WTC11 (cell line): Measurements from ENCODE around the gene KIF13A.

Source experiments
- CREM ChIP-seq: sonication (generic); formaldehyde crosslinking; IDR thresholded peaks from 2 replicates; pipeline ENCODE4 v1.8.1; 2022; ENCODE audit warnings: mild to moderate bottlenecking, missing genetic modification reagents, moderate library complexity
- E2F4 ChIP-seq: sonication (generic); formaldehyde crosslinking; IDR thresholded peaks from 2 replicates; pipeline ENCODE4 v1.8.1; 2022; ENCODE audit warnings: low read depth, mild to moderate bottlenecking, moderate library complexity, missing genetic modification reagents, borderline replicate concordance
- FOXJ3 ChIP-seq: sonication (generic); formaldehyde crosslinking; IDR thresholded peaks from 2 replicates; pipeline ENCODE4 v1.9.0; 2021; ENCODE audit warnings: missing genetic modification reagents, mild to moderate bottlenecking, borderline replicate concordance
- JUN ChIP-seq: sonication (generic); formaldehyde crosslinking; IDR thresholded peaks from 2 replicates; pipeline ENCODE4 v1.8.0; 2023; ENCODE audit warnings: mild to moderate bottlenecking, missing genetic modification reagents
- MLX ChIP-seq: sonication (generic); formaldehyde crosslinking; IDR thresholded peaks from 2 replicates; pipeline ENCODE4 v1.8.1; 2023; ENCODE audit warnings: mild to moderate bottlenecking, missing genetic modification reagents, moderate library complexity
- PRDM15 ChIP-seq: sonication (generic); formaldehyde crosslinking; IDR thresholded peaks from 2 replicates; pipeline ENCODE4 v1.8.0; 2022; ENCODE audit warnings: missing genetic modification reagents
- SMAD4 ChIP-seq: sonication (generic); formaldehyde crosslinking; IDR thresholded peaks from 2 replicates; pipeline ENCODE4 v1.8.0; 2022; ENCODE audit warnings: mild to moderate bottlenecking, missing genetic modification reagents
- TCF7 ChIP-seq: sonication (generic); formaldehyde crosslinking; IDR thresholded peaks from 2 replicates; pipeline ENCODE4 v1.8.0; 2022; ENCODE audit warnings: mild to moderate bottlenecking, low read depth, missing genetic modification reagents, moderate library complexity
- TEAD4 ChIP-seq: sonication (generic); formaldehyde crosslinking; IDR thresholded peaks from 2 replicates; pipeline ENCODE4 v1.8.0; 2022; ENCODE audit warnings: mild to moderate bottlenecking, missing genetic modification reagents
- ZNF232 ChIP-seq: sonication (generic); formaldehyde crosslinking; IDR thresholded peaks from 2 replicates; pipeline ENCODE4 v1.8.0; 2022; ENCODE audit warnings: mild to moderate bottlenecking, missing genetic modification reagents
- TF ChIP-seq, protein P1 (sequence below): fragments of 200-600 bp; IDR thresholded peaks from 2 replicates; pipeline ENCODE4 v1.8.0; 2022; ENCODE audit warnings: antibody characterized with exemption
- TF ChIP-seq, protein P2 (sequence below): sonication (generic); formaldehyde crosslinking; IDR thresholded peaks from 2 replicates; pipeline ENCODE4 v1.8.0; 2022; ENCODE audit warnings: mild to moderate bottlenecking, missing genetic modification reagents
- TF ChIP-seq, protein P3 (sequence below): sonication (generic); formaldehyde crosslinking; IDR thresholded peaks from 2 replicates; pipeline ENCODE4 v1.8.1; 2022; ENCODE audit warnings: missing genetic modification reagents, borderline replicate concordance
- TF ChIP-seq, protein P4 (sequence below): sonication (generic); formaldehyde crosslinking; IDR thresholded peaks from 2 replicates; pipeline ENCODE4 v1.8.0; 2022; ENCODE audit warnings: mild to moderate bottlenecking, missing genetic modification reagents

DNA sequence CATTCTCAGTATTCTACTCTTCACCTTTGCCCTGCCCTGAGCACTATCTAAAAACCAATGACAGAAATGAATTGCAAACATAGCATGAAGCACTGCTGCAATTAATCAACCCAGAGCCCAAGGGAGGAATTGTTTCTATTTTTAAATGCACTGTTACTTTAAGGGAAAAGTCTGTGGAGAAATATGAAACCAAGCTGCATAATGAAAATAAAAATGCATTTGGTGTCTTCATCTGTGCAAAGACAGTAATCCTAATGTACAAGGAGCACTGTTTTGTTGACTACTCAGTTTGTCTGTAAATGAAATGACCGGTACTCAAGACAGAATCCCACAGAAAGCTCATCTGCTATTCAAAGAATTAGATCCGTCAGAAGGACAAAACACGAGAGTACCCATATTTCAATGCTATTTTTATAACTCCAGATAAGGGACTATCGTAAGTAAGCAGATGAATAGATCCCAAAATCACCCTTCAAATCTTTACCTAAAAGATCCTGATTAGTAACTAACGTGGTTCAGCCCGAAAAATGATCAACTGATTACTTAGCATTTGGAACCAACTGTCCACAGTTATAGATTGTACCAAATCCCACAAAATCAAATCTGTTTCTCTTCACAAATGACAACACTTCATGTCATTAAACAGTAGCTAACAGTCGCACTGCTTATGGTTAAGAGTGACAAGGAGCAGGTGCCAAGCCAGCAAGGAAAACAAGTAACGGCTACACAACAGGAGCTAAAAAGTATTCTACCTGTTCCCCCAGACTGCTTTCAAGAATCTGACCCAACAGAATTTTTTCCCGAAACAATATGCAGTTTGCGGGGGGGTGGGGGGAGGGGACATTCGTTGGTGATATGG, 2.4 kb downstream of the KIF13A start:
- no peak for TF ChIP-seq CREM (CRISPR knock-in tag)
- TF ChIP-seq, protein P1, sequence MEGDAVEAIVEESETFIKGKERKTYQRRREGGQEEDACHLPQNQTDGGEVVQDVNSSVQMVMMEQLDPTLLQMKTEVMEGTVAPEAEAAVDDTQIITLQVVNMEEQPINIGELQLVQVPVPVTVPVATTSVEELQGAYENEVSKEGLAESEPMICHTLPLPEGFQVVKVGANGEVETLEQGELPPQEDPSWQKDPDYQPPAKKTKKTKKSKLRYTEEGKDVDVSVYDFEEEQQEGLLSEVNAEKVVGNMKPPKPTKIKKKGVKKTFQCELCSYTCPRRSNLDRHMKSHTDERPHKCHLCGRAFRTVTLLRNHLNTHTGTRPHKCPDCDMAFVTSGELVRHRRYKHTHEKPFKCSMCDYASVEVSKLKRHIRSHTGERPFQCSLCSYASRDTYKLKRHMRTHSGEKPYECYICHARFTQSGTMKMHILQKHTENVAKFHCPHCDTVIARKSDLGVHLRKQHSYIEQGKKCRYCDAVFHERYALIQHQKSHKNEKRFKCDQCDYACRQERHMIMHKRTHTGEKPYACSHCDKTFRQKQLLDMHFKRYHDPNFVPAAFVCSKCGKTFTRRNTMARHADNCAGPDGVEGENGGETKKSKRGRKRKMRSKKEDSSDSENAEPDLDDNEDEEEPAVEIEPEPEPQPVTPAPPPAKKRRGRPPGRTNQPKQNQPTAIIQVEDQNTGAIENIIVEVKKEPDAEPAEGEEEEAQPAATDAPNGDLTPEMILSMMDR = no peak
- TF ChIP-seq TEAD4 (CRISPR knock-in tag) = no peak
- TF ChIP-seq E2F4 = no peak
- TF ChIP-seq TCF7 (CRISPR knock-in tag) = no peak
- TF ChIP-seq MLX (CRISPR knock-in tag) = no peak
- TF ChIP-seq, protein P2, sequence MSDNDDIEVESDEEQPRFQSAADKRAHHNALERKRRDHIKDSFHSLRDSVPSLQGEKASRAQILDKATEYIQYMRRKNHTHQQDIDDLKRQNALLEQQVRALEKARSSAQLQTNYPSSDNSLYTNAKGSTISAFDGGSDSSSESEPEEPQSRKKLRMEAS (CRISPR knock-in tag) = no peak
- TF ChIP-seq, protein P3, sequence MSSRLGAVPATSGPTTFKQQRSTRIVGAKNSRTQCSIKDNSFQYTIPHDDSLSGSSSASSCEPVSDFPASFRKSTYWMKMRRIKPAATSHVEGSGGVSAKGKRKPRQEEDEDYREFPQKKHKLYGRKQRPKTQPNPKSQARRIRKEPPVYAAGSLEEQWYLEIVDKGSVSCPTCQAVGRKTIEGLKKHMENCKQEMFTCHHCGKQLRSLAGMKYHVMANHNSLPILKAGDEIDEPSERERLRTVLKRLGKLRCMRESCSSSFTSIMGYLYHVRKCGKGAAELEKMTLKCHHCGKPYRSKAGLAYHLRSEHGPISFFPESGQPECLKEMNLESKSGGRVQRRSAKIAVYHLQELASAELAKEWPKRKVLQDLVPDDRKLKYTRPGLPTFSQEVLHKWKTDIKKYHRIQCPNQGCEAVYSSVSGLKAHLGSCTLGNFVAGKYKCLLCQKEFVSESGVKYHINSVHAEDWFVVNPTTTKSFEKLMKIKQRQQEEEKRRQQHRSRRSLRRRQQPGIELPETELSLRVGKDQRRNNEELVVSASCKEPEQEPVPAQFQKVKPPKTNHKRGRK = no peak
- no peak for TF ChIP-seq SMAD4 (CRISPR knock-in tag)
- TF ChIP-seq JUN = no peak
- no peak for TF ChIP-seq ZNF232 (CRISPR knock-in tag)
- no peak for TF ChIP-seq PRDM15 (CRISPR knock-in tag)
- TF ChIP-seq, protein P4, sequence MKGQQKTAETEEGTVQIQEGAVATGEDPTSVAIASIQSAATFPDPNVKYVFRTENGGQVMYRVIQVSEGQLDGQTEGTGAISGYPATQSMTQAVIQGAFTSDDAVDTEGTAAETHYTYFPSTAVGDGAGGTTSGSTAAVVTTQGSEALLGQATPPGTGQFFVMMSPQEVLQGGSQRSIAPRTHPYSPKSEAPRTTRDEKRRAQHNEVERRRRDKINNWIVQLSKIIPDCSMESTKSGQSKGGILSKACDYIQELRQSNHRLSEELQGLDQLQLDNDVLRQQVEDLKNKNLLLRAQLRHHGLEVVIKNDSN (CRISPR knock-in tag) = no peak
- no peak for TF ChIP-seq FOXJ3
